K562 (cell line): ENCODE results near the gene OR6V1. TPM values are rescaled to one million over a fixed set of nuclear protein-coding genes. Genes with fewer than 3 reads are reported as not detected.

Source experiments
- ATAC-seq: fragments of 200-7000 bp; cut with Tn5 transposase; 3 replicates; pipeline ENCODE4 v1.9.1; 2020; ENCODE audit warnings: moderate library complexity
- BruUV-seq: library from RNA; stranded (reverse); fragments of 400-500 nt; replicated peaks from 2 replicates; lab custom pipeline; 2021; lab: Mats Ljungman, UMichigan
- CTCF ChIA-PET: fragments of 300-600 bp; formaldehyde crosslinking; extraction: SDS; loops from one replicate; lab custom pipeline; 2021; ENCODE audit warnings: low intra/inter-chr PET ratio; lab: Yijun Ruan, JAX
- POLR2A ChIA-PET: fragments of 300-600, 350-650 bp; sonication (Branson Sonifier 250); formaldehyde crosslinking; extraction: SDS; loops from one replicate; lab custom pipeline; 2021; ENCODE audit warnings: antibody characterized with exemption, inconsistent platforms; lab: Yijun Ruan, JAX
- DNase-seq, 4 experiments: peaks; one replicate each; pipeline versions ENCODE4 v3.0.0 to v3.0.0-alpha.2; 2011 to 2018; ENCODE audit warnings: low spot score in 3 of 4, mixed read lengths in 3 of 4; ENCODE audit errors: extremely low read depth in 1 of 4
- FAIRE-seq: peaks from 2 replicates; lab custom pipeline; 2011; peaks lifted over from hg19 to GRCh38; lab: Jason Lieb, UNC
- H2AFZ ChIP-seq: 2 replicates; pipeline ENCODE4 v1.6.0; 2011; ENCODE audit warnings: low read depth, low read length, control low read depth, inconsistent platforms
- H3K27ac ChIP-seq: fragments of 200-600 bp; 3 replicates; pipeline ENCODE4 v1.8.0; 2011; ENCODE audit warnings: low read depth, mild to moderate bottlenecking, control low read depth, inconsistent platforms, low read length, moderate library complexity, mixed read lengths; ENCODE audit errors: extremely low read depth
- H3K27me3 ChIP-seq, 2 experiments: fragments of 300-600 bp in 1 of 2; 2 replicates in 1 of 2; 3 replicates in 1 of 2; pipeline versions ENCODE4 v1.6.0 to v1.8.0; 2011; ENCODE audit warnings: inconsistent platforms in 2 of 2, low read length in 2 of 2, mild to moderate bottlenecking in 1 of 2, mixed read lengths in 1 of 2, moderate library complexity in 1 of 2; ENCODE audit not compliant: control insufficient read depth in 2 of 2, insufficient read depth in 2 of 2
- H3K36me3 ChIP-seq: fragments of 300-600 bp; 3 replicates; pipeline ENCODE4 v1.8.0; 2011; ENCODE audit warnings: mild to moderate bottlenecking, low read length, inconsistent platforms; ENCODE audit not compliant: control insufficient read depth, insufficient read depth
- H3K4me1 ChIP-seq, 2 experiments: fragments of 200-600 bp in 1 of 2; replicated peaks in 1 of 2; 2 replicates in 1 of 2; 3 replicates in 1 of 2; pipeline versions ENCODE4 v1.5.1 to v1.8.0; 2011; ENCODE audit warnings: inconsistent platforms in 2 of 2, low read length in 2 of 2, mild to moderate bottlenecking in 1 of 2, mixed read lengths in 1 of 2, moderate library complexity in 1 of 2; ENCODE audit not compliant: control insufficient read depth in 2 of 2, insufficient read depth in 2 of 2
- H3K4me2 ChIP-seq: 2 replicates; pipeline ENCODE4 v1.6.1; 2011; ENCODE audit warnings: low read length, control low read depth, inconsistent platforms, mixed read lengths; ENCODE audit not compliant: insufficient read depth
- H3K4me3 ChIP-seq: fragments of 200-600 bp; sonication (generic), shearing (Covaris generic); 2 replicates; pipeline ENCODE4 v1.5.1; 2016; ENCODE audit warnings: control low read depth, inconsistent platforms
- H3K79me2 ChIP-seq: fragments of 200-600 bp; 3 replicates; pipeline ENCODE4 v1.8.0; 2011; ENCODE audit warnings: low read length, inconsistent platforms; ENCODE audit not compliant: control insufficient read depth, insufficient read depth
- H3K9ac ChIP-seq, 2 experiments: 2 replicates each; pipeline versions ENCODE4 v1.6.0 to v1.6.1; 2011; ENCODE audit warnings: low read depth in 2 of 2, low read length in 2 of 2, control low read depth in 1 of 2, inconsistent platforms in 1 of 2, mild to moderate bottlenecking in 1 of 2, mixed read lengths in 1 of 2; ENCODE audit not compliant: insufficient read depth in 1 of 2
- H3K9me1 ChIP-seq: one replicate; pipeline ENCODE4 v1.6.0; 2011; ENCODE audit warnings: inconsistent platforms, mild to moderate bottlenecking, low read length, moderate library complexity; ENCODE audit not compliant: control insufficient read depth, insufficient read depth
- H3K9me3 ChIP-seq: replicated peaks from 2 replicates; pipeline ENCODE4 v1.5.1; 2011; ENCODE audit warnings: low read depth, low read length, inconsistent platforms; ENCODE audit not compliant: control insufficient read depth, insufficient read depth
- H4K20me1 ChIP-seq: replicated peaks from 2 replicates; pipeline ENCODE4 v1.6.1; 2011; ENCODE audit warnings: low read length, inconsistent platforms, mixed read lengths; ENCODE audit not compliant: control insufficient read depth, insufficient read depth
- DMBX1 ChIP-seq: fragments of 250-450 bp; sonication (Bioruptor Pico); IDR thresholded peaks from 2 replicates; pipeline ENCODE4 v1.8.0; 2022; ENCODE audit warnings: inconsistent platforms, mild to moderate bottlenecking, moderate library complexity, borderline replicate concordance
- ESRRB ChIP-seq: fragments of 250-450 bp; sonication (Bioruptor Pico); IDR thresholded peaks from 2 replicates; pipeline ENCODE4 v1.5.0; 2020; ENCODE audit warnings: mild to moderate bottlenecking, moderate library complexity, borderline replicate concordance
- GABPB2 ChIP-seq: fragments of 250-450 bp; sonication (Bioruptor Pico); conservative IDR thresholded peaks from 2 replicates; pipeline ENCODE4 v1.5.1; 2021; ENCODE audit warnings: mild to moderate bottlenecking
- NR2F6 ChIP-seq: fragments of 450-650 bp; formaldehyde crosslinking; IDR thresholded peaks from 2 replicates; pipeline ENCODE4 v1.4.0; 2020; ENCODE audit warnings: mild to moderate bottlenecking
- RAD21 ChIP-seq, 2 experiments: fragments of 250-450 bp in 1 of 2; fragments of 450-650 bp in 1 of 2; sonication (Bioruptor Pico) in 1 of 2; formaldehyde crosslinking in 1 of 2; IDR thresholded peaks in 1 of 2; conservative IDR thresholded peaks in 1 of 2; 2 replicates each; pipeline versions ENCODE4 v1.4.0 to v1.8.0; 2020 to 2022; ENCODE audit warnings: mild to moderate bottlenecking in 2 of 2, moderate library complexity in 1 of 2
- ZC3H8 ChIP-seq: fragments of 450-650 bp; IDR thresholded peaks from 2 replicates; pipeline ENCODE4 v1.6.1; 2017
- ZNF274 ChIP-seq: IDR thresholded peaks from 2 replicates; pipeline ENCODE4 v1.6.1; 2011; ENCODE audit warnings: low read depth, mild to moderate bottlenecking, low read length, moderate library complexity, borderline replicate concordance
- WGBS: fragments of 100-300 bp; shearing (Covaris generic); methylation state at CpG from one replicate; pipeline ENCODE4 v1.1.6; 2016; ENCODE audit warnings: low coverage, mixed read lengths; ENCODE audit not compliant: insufficient coverage; ENCODE audit errors: missing lambda C conversion rate; 5-methylcytosine and 5-hydroxymethylcytosine counted together
- in situ Hi-C: fragments of 300-500 bp; cut with MboI; formaldehyde crosslinking; loops from 4 replicates; pipeline ENCODE4 v1.15.0; 2018; ENCODE audit warnings: inconsistent platforms, mixed read lengths
- intact Hi-C: fragments of 100-400 bp; cut with micrococcal nuclease; formaldehyde crosslinking; loops from 2 replicates; pipeline ENCODE4 v1.14.2; 2022
- polyA plus RNA-seq, 8 experiments: library from polyadenylated mRNA; depleted of rRNA in 4 of 8; stranded (reverse) in 5 of 8; unstranded in 3 of 8; fragments of >200 nt; fragmentation: Nextera tagmentation in 2 of 8; fragmentation: Illumina TruSeq in 1 of 8; extraction: Ambion mirVana in 2 of 8; extraction: Trizol in 1 of 8; gene quantifications; 2 replicates each; pipeline versions ENCODE4 v1.2.1 to v1.2.3, GENCODE V29; 2011 to 2014; ENCODE audit warnings: inconsistent platforms in 1 of 8, missing spikeins in 1 of 8
- total RNA-seq, 7 experiments: library from RNA; depleted of rRNA in 6 of 7; stranded (reverse); fragments of >200 nt in 6 of 7; fragmentation: Illumina TruSeq in 2 of 7; extraction: Trizol in 2 of 7; gene quantifications; 2 replicates each; pipeline versions ENCODE4 v1.2.1 to v1.2.3, GENCODE V29; 2011 to 2021; ENCODE audit warnings: low replicate concordance in 1 of 7

Gene OR6V1
- total and polyA plus RNA-seq, 9 of the 15 experiments (the other 6 are each of a cell fraction or from before 2014, with no cell fraction given) = not detected

DNA sequence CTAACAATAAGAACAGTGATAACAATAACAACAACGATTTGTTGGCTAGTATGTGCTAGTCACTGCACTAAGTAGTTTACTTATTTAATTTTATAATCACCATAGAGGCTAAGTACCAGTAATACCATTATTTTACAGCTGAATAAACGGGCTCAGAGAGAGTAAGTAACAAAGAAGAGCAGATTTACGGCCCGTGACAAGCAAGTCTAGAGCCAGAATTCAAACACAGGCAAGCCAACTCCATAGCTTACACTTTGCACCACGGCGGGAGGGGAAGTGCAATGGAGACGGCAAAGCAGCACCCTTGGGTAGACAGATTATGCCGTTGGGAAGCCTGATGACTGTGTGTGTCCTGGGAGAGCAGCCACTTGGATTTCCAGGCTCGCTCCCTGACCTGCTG lies 1.2 kb upstream of the OR6V1 start:
- H3K9me1 ChIP-seq = no peaks in the 10 kb centered on the region
- ChIA-PET CTCF (no interaction called here), POLR2A (interaction anchor here (1.6 kb wide), 1 partner anchor 10 kb away, joined by 3 read pairs; no protein-coding TSS in a partner anchor)
- DNase-seq (no peak), ATAC-seq (peak; percentile 44; the same call in 2 of the 3 replicates), FAIRE-seq (no peak)
- no peak overlapping the region for H3K4me3 ChIP-seq
- no peak overlapping the region for H3K4me2 ChIP-seq
- no peaks in the 10 kb centered on the region for H3K4me1 ChIP-seq
- no peak overlapping the region for H2AFZ ChIP-seq
- no peak overlapping the region for H3K9ac ChIP-seq
- TF ChIP-seq GABPB2 = no peak
- TF ChIP-seq ZC3H8 = no peak
- TF ChIP-seq, all 486 proteins: peak for 0
- no peaks in the 10 kb centered on the region for H3K79me2 ChIP-seq
- in situ Hi-C loops (no loop called here), intact Hi-C loops (no loop called here)
- H3K36me3 ChIP-seq = no peaks in the 10 kb centered on the region
- no peaks in the 10 kb centered on the region for H3K9me3 ChIP-seq
- under 1% methylated on average over 9 of the region's 9 CpGs for WGBS
- no TSS peak for BruUV-seq
- H3K27me3 ChIP-seq = peaks cover 10 to 21% of the 10 kb centered on the region in 2 experiments
- H4K20me1 ChIP-seq = no peaks in the 10 kb centered on the region
- no peak overlapping the region for H3K27ac ChIP-seq

GRCh38 chr7:143054621-143055020 lies 2.5 kb downstream of the OR6V1 start:
- Histone ChIP-seq H2AFZ (no peak overlapping the region), H3K9ac (no peak overlapping the region)
- in situ Hi-C loops = no loop called here

More at GRCh38 chr7:143054621-143055020, 2.5 kb downstream of the OR6V1 start:
- TF ChIP-seq ZNF274 (no peak), NR2F6 (CRISPR knock-in tag) (no peak), ESRRB (no peak), DMBX1 (CRISPR knock-in tag) (no peak), RAD21 (CRISPR knock-in tag; conservative IDR thresholded peaks at IDR 0.05 in 1 of 2, IDR thresholded peaks at IDR 0.05 in 1 of 2) (no peak)
- no TSS peak for BruUV-seq
- Histone ChIP-seq H3K27me3 (peaks cover 12 to 21% of the 10 kb centered on the region in 2 experiments), H3K27ac (no peak overlapping the region), H3K9me1 (no peaks in the 10 kb centered on the region), H3K4me3 (no peak overlapping the region), H3K36me3 (no peaks in the 10 kb centered on the region), H3K79me2 (no peaks in the 10 kb centered on the region), H3K9me3 (no peaks in the 10 kb centered on the region), H3K4me1 (no peaks in the 10 kb centered on the region), H4K20me1 (no peaks in the 10 kb centered on the region), H3K4me2 (no peak overlapping the region)
- no peak for ATAC-seq
- intact Hi-C loops = no loop called here
- POLR2A ChIA-PET = no interaction called here
- CTCF ChIA-PET = no interaction called here
- 3% methylated on average over 3 of the region's 3 CpGs for WGBS
- no peak for DNase-seq
- FAIRE-seq = no peak
